ENCODE measurements around the gene KCNK13.
"Not testable (repeated sequence)": the region's sequence is repeated elsewhere in the genome, so short reads cannot be mapped to it uniquely, and the experiment has no call there.

Gene KCNK13

DNA sequence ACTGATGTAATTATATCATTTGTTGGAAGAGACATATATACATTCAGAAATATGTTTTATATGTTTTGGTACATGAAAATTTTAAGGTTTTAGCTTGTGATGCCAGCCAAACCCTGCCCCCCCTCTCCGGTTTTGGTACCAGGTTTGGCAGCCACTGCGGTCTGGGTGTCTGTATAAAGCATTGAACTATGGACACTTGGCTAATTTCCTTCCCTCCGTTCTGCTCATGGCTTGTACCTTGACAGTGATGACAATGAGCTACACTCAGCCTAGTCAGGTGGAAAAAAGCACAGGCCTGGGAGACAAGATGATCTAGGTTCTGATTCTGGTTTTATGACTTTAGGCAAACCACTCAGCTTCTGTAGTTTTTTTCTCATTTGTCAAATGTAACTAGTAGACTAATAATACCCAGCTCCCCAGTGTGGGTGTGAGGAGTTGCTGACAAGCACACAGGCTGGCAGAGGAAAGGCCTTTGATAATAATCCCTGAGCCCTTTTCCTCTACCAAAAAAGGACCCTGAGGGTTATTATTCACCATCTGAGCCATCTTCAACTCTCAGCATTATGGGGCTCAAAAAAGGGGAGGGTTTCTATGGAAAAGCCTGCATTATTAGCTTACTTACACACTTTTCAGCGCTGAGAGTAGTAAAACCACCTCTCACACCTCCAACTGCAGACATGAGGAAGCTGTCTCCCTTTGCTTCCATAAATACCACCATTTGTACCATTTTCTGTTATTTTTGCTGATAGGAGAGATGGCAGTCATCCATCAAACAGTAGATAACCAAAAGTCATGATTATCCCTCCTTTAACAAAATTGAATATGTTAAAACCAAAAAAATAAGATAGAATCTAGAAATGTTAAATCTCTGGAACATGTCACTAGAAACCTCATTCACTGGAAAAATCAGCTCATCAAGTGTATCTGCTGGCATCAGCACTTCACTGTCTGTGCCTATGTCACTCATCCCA lies 118.3 kb downstream of the KCNK13 start:
- Histone ChIP-seq H3K27me3 (ENCODE audit: control insufficient read depth in 5 of 5, insufficient read depth in 4 of 5, low read length in 5 of 5) (no peaks in the 10 kb centered on the region), H3K9ac (ENCODE audit: low read length in 5 of 5) (no peak overlapping the region), H3K4me3 (ENCODE audit: low read depth in 1 of 5, low read length in 5 of 5) (no peak overlapping the region), H3K4me1 (ENCODE audit: control insufficient read depth in 5 of 5, insufficient read depth in 5 of 5, low read length in 5 of 5) (no peaks in the 10 kb centered on the region), H3K27ac (ENCODE audit: low read depth, low read length) (no peak overlapping the region), H3K36me3 (ENCODE audit: control insufficient read depth in 5 of 5, insufficient read depth in 5 of 5, low read length in 5 of 5) (no peaks in the 10 kb centered on the region), H3K9me3 (ENCODE audit: control insufficient read depth in 5 of 5, low read length in 5 of 5) (peaks cover 0 to 3% (median 2%) of the 10 kb centered on the region in 5 donors)

DNA sequence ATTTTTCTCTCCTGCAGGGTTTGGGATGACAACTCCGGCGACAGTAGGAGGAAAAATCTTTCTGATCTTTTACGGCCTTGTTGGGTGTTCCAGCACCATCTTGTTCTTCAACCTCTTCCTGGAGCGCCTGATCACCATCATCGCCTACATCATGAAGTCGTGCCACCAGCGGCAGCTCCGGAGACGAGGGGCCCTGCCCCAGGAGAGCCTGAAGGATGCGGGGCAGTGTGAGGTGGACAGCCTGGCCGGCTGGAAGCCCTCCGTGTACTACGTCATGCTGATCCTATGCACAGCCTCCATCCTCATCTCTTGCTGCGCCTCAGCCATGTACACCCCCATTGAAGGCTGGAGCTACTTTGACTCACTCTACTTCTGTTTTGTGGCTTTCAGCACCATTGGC lies 122.3 kb downstream of the KCNK13 start:
- Histone ChIP-seq H3K4me3 (ENCODE audit: low read depth in 1 of 5, low read length in 5 of 5) (no peak overlapping the region), H3K9ac (ENCODE audit: low read length in 5 of 5) (no peak overlapping the region), H3K9me3 (ENCODE audit: control insufficient read depth in 5 of 5, low read length in 5 of 5) (peaks cover 0 to 5% (median 0%) of the 10 kb centered on the region in 5 donors), H3K27ac (ENCODE audit: low read depth, low read length) (no peak overlapping the region), H3K4me1 (ENCODE audit: control insufficient read depth in 5 of 5, insufficient read depth in 5 of 5, low read length in 5 of 5) (no peaks in the 10 kb centered on the region), H3K27me3 (ENCODE audit: control insufficient read depth in 5 of 5, insufficient read depth in 4 of 5, low read length in 5 of 5) (no peaks in the 10 kb centered on the region), H3K36me3 (ENCODE audit: control insufficient read depth in 5 of 5, insufficient read depth in 5 of 5, low read length in 5 of 5) (no peaks in the 10 kb centered on the region)

DNA sequence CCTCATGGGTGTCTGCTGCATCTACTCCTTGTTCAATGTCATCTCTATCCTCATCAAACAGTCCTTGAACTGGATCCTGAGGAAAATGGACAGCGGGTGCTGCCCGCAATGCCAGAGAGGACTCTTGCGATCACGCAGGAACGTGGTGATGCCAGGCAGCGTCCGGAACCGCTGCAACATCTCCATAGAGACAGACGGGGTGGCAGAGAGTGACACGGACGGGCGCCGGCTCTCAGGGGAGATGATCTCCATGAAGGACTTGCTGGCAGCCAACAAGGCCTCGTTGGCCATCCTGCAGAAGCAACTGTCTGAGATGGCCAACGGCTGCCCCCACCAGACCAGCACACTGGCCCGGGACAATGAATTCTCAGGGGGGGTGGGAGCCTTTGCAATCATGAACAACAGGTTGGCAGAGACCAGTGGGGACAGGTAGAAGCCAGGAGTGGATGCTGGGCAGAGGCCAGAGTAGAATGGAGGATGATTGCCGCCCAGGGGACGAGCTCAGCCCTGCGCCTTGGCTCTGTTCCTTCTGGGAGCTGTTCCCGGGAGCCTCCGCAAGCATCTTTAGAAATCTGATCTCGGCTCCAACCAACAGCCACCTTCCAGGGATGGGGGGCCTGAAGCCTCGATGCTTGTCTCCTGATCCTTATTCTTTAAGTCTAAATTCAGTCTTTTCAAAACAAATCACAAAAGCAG lies 122.9 kb downstream of the KCNK13 start:
- H3K27me3 ChIP-seq (ENCODE audit: control insufficient read depth in 5 of 5, insufficient read depth in 4 of 5, low read length in 5 of 5): no peaks in the 10 kb centered on the region
- H3K27ac ChIP-seq (ENCODE audit: low read depth, low read length): no peak overlapping the region

DNA sequence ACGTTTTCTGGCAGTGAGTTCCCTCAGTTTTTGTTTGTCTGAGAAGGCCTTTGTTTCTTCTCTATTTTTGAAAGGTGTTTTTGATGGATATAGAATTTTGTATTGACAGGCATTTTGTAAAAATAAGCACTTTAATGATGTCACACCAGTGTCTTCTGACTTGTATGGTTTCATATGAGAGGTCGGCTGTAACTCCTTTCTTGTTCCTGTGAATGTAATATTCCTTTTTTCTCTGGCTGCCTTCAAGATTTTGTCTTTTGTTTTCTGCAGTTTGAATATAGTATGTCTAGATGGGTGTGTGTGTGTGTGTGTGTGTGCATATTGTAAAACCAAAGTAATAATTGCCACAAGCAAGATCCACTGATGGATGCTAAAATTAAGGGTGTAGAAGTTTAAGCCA lies 126.8 kb downstream of the KCNK13 start:
- H3K27me3 ChIP-seq (ENCODE audit: control insufficient read depth in 5 of 5, insufficient read depth in 4 of 5, low read length in 5 of 5): peaks cover 0 to 4% (median 0%) of the 10 kb centered on the region in 5 donors
- H3K9ac ChIP-seq (ENCODE audit: low read length in 5 of 5): no peak overlapping the region
- H3K4me3 ChIP-seq (ENCODE audit: low read depth in 1 of 5, low read length in 5 of 5): no peak overlapping the region

More for the DNA sequence above, 122.9 kb downstream of the KCNK13 start:
- no peaks in the 10 kb centered on the region for H3K4me1 ChIP-seq (ENCODE audit: control insufficient read depth in 5 of 5, insufficient read depth in 5 of 5, low read length in 5 of 5)
- H3K9me3 ChIP-seq (ENCODE audit: control insufficient read depth in 5 of 5, low read length in 5 of 5): peaks cover 0 to 5% (median 0%) of the 10 kb centered on the region in 5 donors
- H3K9ac ChIP-seq (ENCODE audit: low read length in 5 of 5): no peak overlapping the region
- H3K36me3 ChIP-seq (ENCODE audit: control insufficient read depth in 5 of 5, insufficient read depth in 5 of 5, low read length in 5 of 5): no peaks in the 10 kb centered on the region
- H3K4me3 ChIP-seq (ENCODE audit: low read depth in 1 of 5, low read length in 5 of 5): no peak overlapping the region

DNA sequence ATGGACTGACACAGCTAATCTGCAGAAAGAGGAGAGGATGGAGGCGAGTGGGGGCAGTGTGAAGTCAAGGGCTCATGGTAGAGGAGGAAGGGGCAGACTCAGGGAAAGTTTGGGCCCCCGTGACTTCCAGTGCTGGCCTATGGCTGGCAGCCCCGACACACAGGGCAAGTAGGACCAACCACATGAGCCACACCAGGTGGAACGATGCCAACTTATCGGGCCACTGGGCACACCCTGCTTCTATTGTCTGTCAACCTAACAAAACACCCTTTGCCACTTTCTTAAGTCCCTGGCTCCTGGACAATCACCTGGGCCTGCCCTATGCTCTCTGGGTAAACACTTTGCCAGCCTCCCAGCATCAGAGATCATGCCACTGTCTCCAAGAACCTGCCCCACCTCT lies 129.4 kb downstream of the KCNK13 start:
- H3K36me3 ChIP-seq (ENCODE audit: control insufficient read depth in 5 of 5, insufficient read depth in 5 of 5, low read length in 5 of 5): no peaks in the 10 kb centered on the region
- no peak overlapping the region for H3K9ac ChIP-seq (ENCODE audit: low read length in 5 of 5)
- no peak overlapping the region for H3K27ac ChIP-seq (ENCODE audit: low read depth, low read length)
- H3K9me3 ChIP-seq (ENCODE audit: control insufficient read depth in 5 of 5, low read length in 5 of 5): peaks cover 0 to 2% (median 0%) of the 10 kb centered on the region in 5 donors
- H3K27me3 ChIP-seq (ENCODE audit: control insufficient read depth in 5 of 5, insufficient read depth in 4 of 5, low read length in 5 of 5): peaks cover 0 to 4% (median 0%) of the 10 kb centered on the region in 5 donors
- H3K4me3 ChIP-seq (ENCODE audit: low read depth in 1 of 5, low read length in 5 of 5): no peak overlapping the region
- H3K4me1 ChIP-seq (ENCODE audit: control insufficient read depth in 5 of 5, insufficient read depth in 5 of 5, low read length in 5 of 5): no peaks in the 10 kb centered on the region

More for the DNA sequence above, 126.8 kb downstream of the KCNK13 start:
- H3K36me3 ChIP-seq (ENCODE audit: control insufficient read depth in 5 of 5, insufficient read depth in 5 of 5, low read length in 5 of 5): no peaks in the 10 kb centered on the region
- peaks cover 0 to 2% (median 0%) of the 10 kb centered on the region in 5 donors for H3K9me3 ChIP-seq (ENCODE audit: control insufficient read depth in 5 of 5, low read length in 5 of 5)
- H3K4me1 ChIP-seq (ENCODE audit: control insufficient read depth in 5 of 5, insufficient read depth in 5 of 5, low read length in 5 of 5): no peaks in the 10 kb centered on the region
- H3K27ac ChIP-seq (ENCODE audit: low read depth, low read length): no peak overlapping the region

DNA sequence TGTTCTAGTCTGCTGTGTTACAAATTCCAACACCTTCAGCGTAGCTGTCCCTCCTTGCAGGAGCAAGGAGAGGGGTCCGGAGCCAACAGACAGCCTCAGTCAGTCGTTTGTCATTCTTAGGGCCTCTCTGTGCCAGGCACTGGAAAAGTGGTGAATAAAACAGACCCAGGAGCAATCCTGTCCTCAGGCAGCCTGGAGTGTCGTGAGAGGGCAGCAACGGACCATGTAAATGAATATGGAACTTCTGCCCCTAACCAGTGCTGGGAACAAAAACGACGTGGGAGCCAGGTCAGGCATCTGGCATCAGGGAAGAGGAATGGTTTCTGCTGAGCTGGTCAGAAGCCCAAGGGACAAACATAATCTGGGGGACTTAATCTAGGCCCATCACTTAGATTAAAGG lies 129.8 kb downstream of the KCNK13 start:
- no peak overlapping the region for H3K9ac ChIP-seq (ENCODE audit: low read length in 5 of 5)
- H3K4me1 ChIP-seq (ENCODE audit: control insufficient read depth in 5 of 5, insufficient read depth in 5 of 5, low read length in 5 of 5): no peaks in the 10 kb centered on the region
- no peaks in the 10 kb centered on the region for H3K36me3 ChIP-seq (ENCODE audit: control insufficient read depth in 5 of 5, insufficient read depth in 5 of 5, low read length in 5 of 5)

DNA sequence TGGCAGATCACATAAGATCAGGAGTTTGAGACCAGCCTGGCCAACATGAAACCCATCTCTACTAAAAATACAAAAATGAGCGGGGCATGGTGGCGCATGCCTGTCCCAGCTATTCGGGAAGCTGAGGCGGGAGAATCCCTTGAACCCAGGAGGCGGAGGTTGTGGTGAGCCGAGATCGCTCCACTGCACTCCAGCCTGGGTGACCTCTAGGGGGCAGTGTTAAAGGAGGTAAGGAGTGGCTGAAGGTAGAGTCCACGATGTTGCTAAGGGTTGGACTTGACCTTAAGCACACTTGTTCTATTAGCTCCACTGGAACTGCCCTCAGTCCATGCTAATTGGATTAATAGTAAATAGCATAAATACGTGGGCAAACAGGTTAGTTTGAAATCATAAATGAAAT lies 132.1 kb downstream of the KCNK13 start:
- no peak overlapping the region for H3K27ac ChIP-seq (ENCODE audit: low read depth, low read length)
- H3K9ac ChIP-seq (ENCODE audit: low read length in 5 of 5): no peak overlapping the region
- peaks cover 0 to 9% (median 4%) of the 10 kb centered on the region in 5 donors for H3K27me3 ChIP-seq (ENCODE audit: control insufficient read depth in 5 of 5, insufficient read depth in 4 of 5, low read length in 5 of 5)
- no peak overlapping the region for H3K4me3 ChIP-seq (ENCODE audit: low read depth in 1 of 5, low read length in 5 of 5)
- no peaks in the 10 kb centered on the region for H3K4me1 ChIP-seq (ENCODE audit: control insufficient read depth in 5 of 5, insufficient read depth in 5 of 5, low read length in 5 of 5)
- no peaks in the 10 kb centered on the region for H3K36me3 ChIP-seq (ENCODE audit: control insufficient read depth in 5 of 5, insufficient read depth in 5 of 5, low read length in 5 of 5)
- no peaks in the 10 kb centered on the region for H3K9me3 ChIP-seq (ENCODE audit: control insufficient read depth in 5 of 5, low read length in 5 of 5)

More for the DNA sequence above, 129.8 kb downstream of the KCNK13 start:
- H3K4me3 ChIP-seq (ENCODE audit: low read depth in 1 of 5, low read length in 5 of 5): no peak overlapping the region
- peaks cover 0 to 2% (median 0%) of the 10 kb centered on the region in 5 donors for H3K9me3 ChIP-seq (ENCODE audit: control insufficient read depth in 5 of 5, low read length in 5 of 5)
- peaks cover 0 to 5% (median 0%) of the 10 kb centered on the region in 5 donors for H3K27me3 ChIP-seq (ENCODE audit: control insufficient read depth in 5 of 5, insufficient read depth in 4 of 5, low read length in 5 of 5)
- H3K27ac ChIP-seq (ENCODE audit: low read depth, low read length): no peak overlapping the region

DNA sequence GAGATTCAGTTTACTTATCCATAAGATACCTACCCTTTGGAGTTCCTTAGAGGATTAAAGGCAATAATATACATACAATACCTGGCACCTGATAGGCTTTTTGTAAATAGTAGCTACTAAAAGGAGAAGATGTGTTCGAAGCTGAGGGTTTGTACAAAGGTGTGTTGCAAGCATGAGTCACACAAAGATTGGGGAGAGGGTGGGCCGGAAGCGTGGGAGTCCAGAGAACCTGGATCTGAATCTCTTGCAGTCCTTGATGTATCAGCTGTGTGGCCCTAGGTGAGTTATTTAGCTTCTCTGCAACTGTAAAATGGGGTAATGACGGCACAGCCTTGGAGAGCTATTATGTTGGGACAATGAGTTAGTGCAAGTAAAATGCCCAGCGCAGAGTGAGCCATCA lies 132.9 kb downstream of the KCNK13 start:
- Histone ChIP-seq H3K4me3 (ENCODE audit: low read depth in 1 of 5, low read length in 5 of 5) (no peak overlapping the region), H3K9ac (ENCODE audit: low read length in 5 of 5) (no peak overlapping the region), H3K27ac (ENCODE audit: low read depth, low read length) (no peak overlapping the region), H3K27me3 (ENCODE audit: control insufficient read depth in 5 of 5, insufficient read depth in 4 of 5, low read length in 5 of 5) (peaks cover 0 to 9% (median 4%) of the 10 kb centered on the region in 5 donors), H3K4me1 (ENCODE audit: control insufficient read depth in 5 of 5, insufficient read depth in 5 of 5, low read length in 5 of 5) (no peaks in the 10 kb centered on the region), H3K9me3 (ENCODE audit: control insufficient read depth in 5 of 5, low read length in 5 of 5) (peaks cover 0 to under 1% (median 0%) of the 10 kb centered on the region in 5 donors), H3K36me3 (ENCODE audit: control insufficient read depth in 5 of 5, insufficient read depth in 5 of 5, low read length in 5 of 5) (no peaks in the 10 kb centered on the region)

DNA sequence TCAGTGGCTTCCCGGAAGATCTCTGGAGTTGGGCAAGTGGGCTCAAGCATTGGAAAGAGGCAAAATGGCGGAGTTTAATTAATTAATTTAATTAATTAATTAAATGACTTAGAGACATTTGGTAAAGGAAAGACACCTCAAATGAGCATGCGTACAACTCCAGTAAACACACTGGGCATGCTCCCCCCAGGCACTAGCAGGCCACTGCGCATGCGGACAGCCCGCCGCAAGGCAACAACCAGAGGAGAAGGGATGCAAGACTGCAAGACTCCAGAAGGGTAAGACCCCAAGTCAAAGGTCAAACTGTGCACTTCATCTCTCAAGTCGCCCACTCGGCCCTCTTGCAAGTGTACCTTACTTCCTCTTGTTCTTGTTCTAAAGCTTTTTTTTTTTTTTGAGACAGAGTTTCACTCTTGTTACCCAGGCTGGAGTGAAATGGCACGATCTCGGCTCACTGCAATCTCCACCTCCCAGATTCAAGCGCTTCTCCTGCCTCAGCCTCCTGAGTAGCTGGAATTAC lies 136.8 kb downstream of the KCNK13 start:
- no peaks in the 10 kb centered on the region for H3K4me1 ChIP-seq (ENCODE audit: control insufficient read depth in 5 of 5, insufficient read depth in 5 of 5, low read length in 5 of 5)
- H3K9ac ChIP-seq (ENCODE audit: low read length in 5 of 5): no peak overlapping the region
- H3K36me3 ChIP-seq (ENCODE audit: control insufficient read depth in 5 of 5, insufficient read depth in 5 of 5, low read length in 5 of 5): no peaks in the 10 kb centered on the region
- H3K4me3 ChIP-seq (ENCODE audit: low read depth in 1 of 5, low read length in 5 of 5): no peak overlapping the region
- H3K27ac ChIP-seq (ENCODE audit: low read depth, low read length): no peak overlapping the region
- peaks cover 0 to 12% (median 4%) of the 10 kb centered on the region in 5 donors for H3K27me3 ChIP-seq (ENCODE audit: control insufficient read depth in 5 of 5, insufficient read depth in 4 of 5, low read length in 5 of 5)
- peaks cover 0 to 9% (median 9%) of the 10 kb centered on the region in 5 donors for H3K9me3 ChIP-seq (ENCODE audit: control insufficient read depth in 5 of 5, low read length in 5 of 5)

DNA sequence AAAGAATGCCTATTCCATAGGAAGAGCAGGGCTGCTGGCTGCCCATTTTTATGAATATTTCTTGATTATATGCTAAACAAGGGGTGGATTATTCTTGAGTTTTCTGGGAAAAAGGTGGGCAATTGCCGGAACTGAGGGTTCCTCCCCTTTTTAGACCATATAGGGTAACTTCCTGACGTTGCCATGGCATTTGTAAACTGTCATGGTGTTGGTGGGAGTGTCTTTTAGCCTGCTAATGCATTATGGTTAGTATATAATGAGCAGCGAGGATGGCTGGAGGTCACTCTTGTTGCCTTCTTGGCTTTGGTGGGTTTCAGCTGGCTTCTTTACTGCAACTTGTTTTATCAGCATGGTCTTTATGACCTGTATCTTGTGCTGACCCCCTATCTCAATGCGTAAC lies 138.8 kb downstream of the KCNK13 start:
- not testable (repeated sequence) for H3K4me1 ChIP-seq (ENCODE audit: control insufficient read depth in 5 of 5, insufficient read depth in 5 of 5, low read length in 5 of 5); H3K27ac ChIP-seq (ENCODE audit: low read depth, low read length); H3K9ac ChIP-seq (ENCODE audit: low read length in 5 of 5); H3K27me3 ChIP-seq (ENCODE audit: control insufficient read depth in 5 of 5, insufficient read depth in 4 of 5, low read length in 5 of 5); H3K36me3 ChIP-seq (ENCODE audit: control insufficient read depth in 5 of 5, insufficient read depth in 5 of 5, low read length in 5 of 5); H3K4me3 ChIP-seq (ENCODE audit: low read depth in 1 of 5, low read length in 5 of 5)
- H3K9me3 ChIP-seq (ENCODE audit: control insufficient read depth in 5 of 5, low read length in 5 of 5): peaks cover 0 to 14% (median 9%) of the 10 kb centered on the region in 5 donors
